SK-N-SH (cell line): ENCODE measurements around the gene PIK3C2B. TPM values are rescaled to one million over a fixed set of nuclear protein-coding genes. Genes with fewer than 3 reads are reported as not detected.
A peak's percentile ranks its signal among the peaks of the same experiment; 100 is the strongest.

ENCODE experiments used
- CTCF ChIA-PET: fragments of 300-600, 350-600 bp; formaldehyde crosslinking; extraction: SDS; loops from one replicate; lab custom pipeline; 2021; lab: Yijun Ruan, JAX
- POLR2A ChIA-PET: fragments of 350-600 bp; sonication (Branson Sonifier 250); formaldehyde crosslinking; extraction: SDS; loops from one replicate; lab custom pipeline; 2020; ENCODE audit warnings: antibody characterized with exemption, inconsistent platforms; lab: Yijun Ruan, JAX
- DNase-seq: peaks from one replicate; pipeline ENCODE4 v3.0.0; 2012
- H2AFZ ChIP-seq: fragments of 200-600 bp; sonication (generic); 2 replicates; pipeline ENCODE4 v1.8.1; 2016; ENCODE audit warnings: antibody characterized with exemption, mild to moderate bottlenecking, low read depth
- H3F3A ChIP-seq: fragments of 200-600 bp; sonication (generic); replicated peaks from 2 replicates; pipeline ENCODE3; 2016; ENCODE audit warnings: antibody characterized with exemption, mild to moderate bottlenecking; ENCODE audit not compliant: insufficient read depth
- H3K27ac ChIP-seq, 2 experiments: fragments of 200-500 bp in 1 of 2; fragments of 200-600 bp in 1 of 2; sonication (Bioruptor generic) in 1 of 2; sonication (generic), shearing (Covaris generic) in 1 of 2; 2 replicates each; pipeline versions ENCODE4 v1.5.1 to v1.6.1; 2014 to 2016; ENCODE audit warnings: low read depth in 2 of 2, inconsistent platforms in 1 of 2, low read length in 1 of 2, mild to moderate bottlenecking in 1 of 2, mixed read lengths in 1 of 2
- H3K27me3 ChIP-seq: fragments of 200-600 bp; sonication (generic), shearing (Covaris generic); 2 replicates; pipeline ENCODE4 v1.6.1; 2016; ENCODE audit warnings: mixed run types; ENCODE audit not compliant: insufficient read depth
- H3K36me3 ChIP-seq, 2 experiments: fragments of 200-500 bp in 1 of 2; fragments of 200-600 bp in 1 of 2; sonication (Bioruptor generic) in 1 of 2; sonication (generic) in 1 of 2; replicated peaks in 1 of 2; 2 replicates each; pipeline versions ENCODE3 to v1.5.1; 2014 to 2016; ENCODE audit warnings: low read length in 1 of 2, mild to moderate bottlenecking in 1 of 2; ENCODE audit not compliant: insufficient read depth in 2 of 2, control insufficient read depth in 1 of 2
- H3K4me1 ChIP-seq, 2 experiments: fragments of 200-500 bp in 1 of 2; fragments of 200-600 bp in 1 of 2; sonication (Bioruptor generic) in 1 of 2; sonication (generic), shearing (Covaris generic) in 1 of 2; 2 replicates each; pipeline versions ENCODE4 v1.5.1 to v1.6.1; 2014 to 2016; ENCODE audit warnings: low read depth in 1 of 2, low read length in 1 of 2, mixed run types in 1 of 2; ENCODE audit not compliant: insufficient read depth in 2 of 2, control insufficient read depth in 1 of 2
- H3K4me2 ChIP-seq: fragments of 200-600 bp; sonication (generic), shearing (Covaris generic); 2 replicates; pipeline ENCODE4 v1.6.1; 2017; ENCODE audit warnings: mixed run types
- H3K4me3 ChIP-seq, 2 experiments: fragments of 200-500 bp in 1 of 2; fragments of 200-600 bp in 1 of 2; sonication (Bioruptor generic) in 1 of 2; sonication (generic), shearing (Covaris generic) in 1 of 2; 2 replicates each; pipeline versions ENCODE4 v1.5.1 to v1.8.1; 2014 to 2016; ENCODE audit warnings: low read depth in 2 of 2, inconsistent platforms in 1 of 2, low read length in 1 of 2, mild to moderate bottlenecking in 1 of 2, mixed read lengths in 1 of 2, moderate library complexity in 1 of 2
- H3K79me2 ChIP-seq: fragments of 200-600 bp; sonication (generic); 2 replicates; pipeline ENCODE4 v1.8.1; 2017; ENCODE audit warnings: mild to moderate bottlenecking; ENCODE audit not compliant: insufficient read depth
- H3K9ac ChIP-seq: fragments of 200-600 bp; sonication (generic); 2 replicates; pipeline ENCODE4 v1.6.1; 2017; ENCODE audit warnings: mixed run types
- H3K9me2 ChIP-seq: fragments of 200-600 bp; sonication (generic); 2 replicates; pipeline ENCODE4 v1.6.1; 2017; ENCODE audit warnings: mixed run types
- H3K9me3 ChIP-seq: fragments of 200-600 bp; sonication (generic); 2 replicates; pipeline ENCODE4 v1.6.1; 2017; ENCODE audit warnings: mixed run types, mild to moderate bottlenecking, moderate library complexity
- H4K20me1 ChIP-seq: fragments of 200-600 bp; sonication (generic); 2 replicates; pipeline ENCODE4 v1.6.1; 2017; ENCODE audit warnings: mild to moderate bottlenecking, mixed run types; ENCODE audit not compliant: insufficient read depth
- ELF1 ChIP-seq: IDR thresholded peaks from 2 replicates; pipeline ENCODE4 v1.4.0; 2012
- FOSL2 ChIP-seq: IDR thresholded peaks from 2 replicates; pipeline ENCODE4 v1.4.0; 2012; ENCODE audit warnings: low read depth, mild to moderate bottlenecking, moderate library complexity, borderline replicate concordance
- FOXM1 ChIP-seq: IDR thresholded peaks from 2 replicates; pipeline ENCODE4 v1.4.0; 2012; ENCODE audit warnings: low read depth, mild to moderate bottlenecking
- GABPA ChIP-seq: IDR thresholded peaks from 2 replicates; pipeline ENCODE4 v1.4.0; 2012; ENCODE audit warnings: low read depth, mild to moderate bottlenecking
- GATA2 ChIP-seq: sonication (generic); formaldehyde crosslinking; IDR thresholded peaks from 2 replicates; pipeline ENCODE4 v1.5.0; 2020; ENCODE audit warnings: mild to moderate bottlenecking, missing genetic modification reagents
- JUND ChIP-seq: IDR thresholded peaks from 2 replicates; pipeline ENCODE4 v1.4.0; 2012
- MEF2A ChIP-seq: IDR thresholded peaks from 2 replicates; pipeline ENCODE4 v1.4.0; 2012; ENCODE audit warnings: low read depth, borderline replicate concordance
- MXI1 ChIP-seq: IDR thresholded peaks from 2 replicates; pipeline ENCODE4 v1.6.1; 2012; ENCODE audit warnings: mild to moderate bottlenecking, low read depth, low read length, improper control_type of control experiment
- NFIC ChIP-seq: IDR thresholded peaks from 2 replicates; pipeline ENCODE4 v1.4.0; 2012; ENCODE audit warnings: borderline replicate concordance
- NRF1 ChIP-seq: IDR thresholded peaks from 2 replicates; pipeline ENCODE4 v1.6.1; 2012; ENCODE audit warnings: low read depth, mild to moderate bottlenecking, low read length
- RCOR1 ChIP-seq: fragments of 150-350 bp; IDR thresholded peaks from 2 replicates; pipeline ENCODE4 v1.6.1; 2017; ENCODE audit warnings: antibody characterized with exemption, low read length
- SIN3A ChIP-seq: IDR thresholded peaks from 2 replicates; pipeline ENCODE4 v1.6.1; 2012; ENCODE audit warnings: low read depth, mild to moderate bottlenecking, low read length, moderate library complexity, borderline replicate concordance
- SMC3 ChIP-seq: IDR thresholded peaks from 2 replicates; pipeline ENCODE4 v1.6.1; 2012; ENCODE audit warnings: low read depth, low read length, improper control_type of control experiment
- TEAD4 ChIP-seq: IDR thresholded peaks from 2 replicates; pipeline ENCODE4 v1.4.0; 2012; ENCODE audit warnings: mild to moderate bottlenecking, borderline replicate concordance; ENCODE audit not compliant: insufficient read depth
- WGBS: methylation state at CpG from one replicate; pipeline ENCODE4 v1.1.6; 2017; ENCODE audit warnings: low lambda C conversion rate; 5-methylcytosine and 5-hydroxymethylcytosine counted together
- polyA plus RNA-seq, 3 experiments: library from polyadenylated mRNA; depleted of rRNA; stranded (reverse); fragments of >200 nt; gene quantifications; 2 replicates each; pipeline ENCODE4 v1.2.3, GENCODE V29; 2012
- TF ChIP-seq, protein P1 (sequence below): IDR thresholded peaks from 2 replicates; pipeline ENCODE4 v1.6.1; 2012; ENCODE audit warnings: mild to moderate bottlenecking, low read depth, low read length, moderate library complexity
- TF ChIP-seq, protein P2 (sequence below): IDR thresholded peaks from 2 replicates; pipeline ENCODE4 v1.4.0; 2012; ENCODE audit warnings: low read depth, borderline replicate concordance
- TF ChIP-seq, protein P3 (sequence below): fragments of 150-350 bp; IDR thresholded peaks from 2 replicates; pipeline ENCODE4 v1.6.1; 2016; ENCODE audit warnings: mild to moderate bottlenecking, low read depth, low read length

The PIK3C2B gene
- polyA plus RNA-seq, 1 of the 3 experiments (the other 2 are of a cell fraction), result 6.5 TPM

DNA sequence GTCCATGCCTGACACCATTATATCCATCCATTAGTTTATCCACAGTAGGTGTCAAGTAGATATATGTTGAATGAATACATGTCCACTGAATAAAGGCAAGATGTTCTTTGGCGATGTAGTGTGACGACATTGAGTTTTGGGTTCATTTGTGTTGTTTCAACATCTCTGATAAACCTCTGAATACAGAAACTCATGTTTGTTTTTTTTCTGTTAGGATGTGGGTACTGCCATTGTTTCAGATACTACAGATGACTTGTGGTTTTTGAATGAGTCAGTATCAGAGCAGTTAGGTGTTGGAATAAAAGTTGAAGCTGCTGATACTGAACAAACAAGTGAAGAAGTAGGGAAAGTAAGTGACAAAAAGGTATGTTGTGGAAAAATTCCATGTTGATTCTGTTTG is 49.7 kb upstream of the PIK3C2B start:
- H4K20me1 ChIP-seq, result no peaks in the 10 kb centered on the region

DNA sequence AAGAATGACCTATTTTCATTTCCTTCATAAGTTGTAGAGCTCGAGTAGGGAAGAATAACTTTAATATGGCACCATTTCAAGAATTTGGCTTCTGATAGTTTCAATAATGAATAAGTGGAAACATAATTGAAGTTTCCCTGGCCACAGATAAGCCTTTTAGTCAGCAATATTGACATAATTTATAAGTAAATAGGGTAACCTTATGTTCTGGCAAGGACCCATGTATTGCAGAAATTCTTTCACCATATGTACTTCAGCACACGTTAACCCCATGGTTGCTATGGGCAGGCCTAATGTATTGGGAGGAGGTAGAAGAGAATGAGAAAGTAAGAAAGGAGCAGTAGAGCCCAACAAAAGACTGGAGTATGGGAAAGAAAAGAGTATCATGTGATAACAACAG is 47.0 kb upstream of the PIK3C2B start:
- Histone ChIP-seq H3K4me1 (no peaks in the 10 kb centered on the region), H3K27me3 (no peaks in the 10 kb centered on the region), H3F3A (no peaks in the 10 kb centered on the region), H3K27ac (no peak overlapping the region), H3K4me2 (no peak overlapping the region), H3K79me2 (peaks cover 15% of the 10 kb centered on the region), H3K4me3 (no peak overlapping the region), H3K36me3 (peaks cover 78 to 93% of the 10 kb centered on the region in 2 experiments), H2AFZ (no peak overlapping the region), H3K9ac (no peak overlapping the region), H3K9me3 (no peaks in the 10 kb centered on the region), H3K9me2 (no peaks in the 10 kb centered on the region), H4K20me1 (no peaks in the 10 kb centered on the region)
- DNase-seq, result no peak
- 87% methylated on average over 2 of the region's 2 CpGs for WGBS
- CTCF ChIA-PET, result interaction anchor here (1.3 to 2.9 kb wide), 3 partner anchors 24 to 265 kb away, joined by 3 to 18 read pairs (median 3); no protein-coding TSS in a partner anchor
- POLR2A ChIA-PET, result interaction anchor here (0.9 kb wide), 1 partner anchor 25 kb away, joined by 4 read pairs; the partner anchor contains the start of gene MDM4
- TF ChIP-seq, protein P1, sequence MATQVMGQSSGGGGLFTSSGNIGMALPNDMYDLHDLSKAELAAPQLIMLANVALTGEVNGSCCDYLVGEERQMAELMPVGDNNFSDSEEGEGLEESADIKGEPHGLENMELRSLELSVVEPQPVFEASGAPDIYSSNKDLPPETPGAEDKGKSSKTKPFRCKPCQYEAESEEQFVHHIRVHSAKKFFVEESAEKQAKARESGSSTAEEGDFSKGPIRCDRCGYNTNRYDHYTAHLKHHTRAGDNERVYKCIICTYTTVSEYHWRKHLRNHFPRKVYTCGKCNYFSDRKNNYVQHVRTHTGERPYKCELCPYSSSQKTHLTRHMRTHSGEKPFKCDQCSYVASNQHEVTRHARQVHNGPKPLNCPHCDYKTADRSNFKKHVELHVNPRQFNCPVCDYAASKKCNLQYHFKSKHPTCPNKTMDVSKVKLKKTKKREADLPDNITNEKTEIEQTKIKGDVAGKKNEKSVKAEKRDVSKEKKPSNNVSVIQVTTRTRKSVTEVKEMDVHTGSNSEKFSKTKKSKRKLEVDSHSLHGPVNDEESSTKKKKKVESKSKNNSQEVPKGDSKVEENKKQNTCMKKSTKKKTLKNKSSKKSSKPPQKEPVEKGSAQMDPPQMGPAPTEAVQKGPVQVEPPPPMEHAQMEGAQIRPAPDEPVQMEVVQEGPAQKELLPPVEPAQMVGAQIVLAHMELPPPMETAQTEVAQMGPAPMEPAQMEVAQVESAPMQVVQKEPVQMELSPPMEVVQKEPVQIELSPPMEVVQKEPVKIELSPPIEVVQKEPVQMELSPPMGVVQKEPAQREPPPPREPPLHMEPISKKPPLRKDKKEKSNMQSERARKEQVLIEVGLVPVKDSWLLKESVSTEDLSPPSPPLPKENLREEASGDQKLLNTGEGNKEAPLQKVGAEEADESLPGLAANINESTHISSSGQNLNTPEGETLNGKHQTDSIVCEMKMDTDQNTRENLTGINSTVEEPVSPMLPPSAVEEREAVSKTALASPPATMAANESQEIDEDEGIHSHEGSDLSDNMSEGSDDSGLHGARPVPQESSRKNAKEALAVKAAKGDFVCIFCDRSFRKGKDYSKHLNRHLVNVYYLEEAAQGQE, result no peak
- TF ChIP-seq MEF2A, result no peak
- no peak for TF ChIP-seq SMC3
- TF ChIP-seq NRF1, result no peak
- TF ChIP-seq GATA2, result no peak
- no peak for TF ChIP-seq NFIC
- no peak for TF ChIP-seq FOXM1
- TF ChIP-seq, protein P2, sequence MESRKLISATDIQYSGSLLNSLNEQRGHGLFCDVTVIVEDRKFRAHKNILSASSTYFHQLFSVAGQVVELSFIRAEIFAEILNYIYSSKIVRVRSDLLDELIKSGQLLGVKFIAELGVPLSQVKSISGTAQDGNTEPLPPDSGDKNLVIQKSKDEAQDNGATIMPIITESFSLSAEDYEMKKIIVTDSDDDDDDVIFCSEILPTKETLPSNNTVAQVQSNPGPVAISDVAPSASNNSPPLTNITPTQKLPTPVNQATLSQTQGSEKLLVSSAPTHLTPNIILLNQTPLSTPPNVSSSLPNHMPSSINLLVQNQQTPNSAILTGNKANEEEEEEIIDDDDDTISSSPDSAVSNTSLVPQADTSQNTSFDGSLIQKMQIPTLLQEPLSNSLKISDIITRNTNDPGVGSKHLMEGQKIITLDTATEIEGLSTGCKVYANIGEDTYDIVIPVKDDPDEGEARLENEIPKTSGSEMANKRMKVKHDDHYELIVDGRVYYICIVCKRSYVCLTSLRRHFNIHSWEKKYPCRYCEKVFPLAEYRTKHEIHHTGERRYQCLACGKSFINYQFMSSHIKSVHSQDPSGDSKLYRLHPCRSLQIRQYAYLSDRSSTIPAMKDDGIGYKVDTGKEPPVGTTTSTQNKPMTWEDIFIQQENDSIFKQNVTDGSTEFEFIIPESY, result no peak
- no peak for TF ChIP-seq GABPA
- no peak for TF ChIP-seq RCOR1
- TF ChIP-seq MXI1, result no peak
- TF ChIP-seq TEAD4, result no peak
- TF ChIP-seq JUND, result no peak
- TF ChIP-seq, protein P3, sequence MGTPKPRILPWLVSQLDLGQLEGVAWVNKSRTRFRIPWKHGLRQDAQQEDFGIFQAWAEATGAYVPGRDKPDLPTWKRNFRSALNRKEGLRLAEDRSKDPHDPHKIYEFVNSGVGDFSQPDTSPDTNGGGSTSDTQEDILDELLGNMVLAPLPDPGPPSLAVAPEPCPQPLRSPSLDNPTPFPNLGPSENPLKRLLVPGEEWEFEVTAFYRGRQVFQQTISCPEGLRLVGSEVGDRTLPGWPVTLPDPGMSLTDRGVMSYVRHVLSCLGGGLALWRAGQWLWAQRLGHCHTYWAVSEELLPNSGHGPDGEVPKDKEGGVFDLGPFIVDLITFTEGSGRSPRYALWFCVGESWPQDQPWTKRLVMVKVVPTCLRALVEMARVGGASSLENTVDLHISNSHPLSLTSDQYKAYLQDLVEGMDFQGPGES, result no peak
- no peak for TF ChIP-seq ELF1

More for the DNA sequence above, 49.7 kb upstream of the PIK3C2B start:
- Histone ChIP-seq H3K4me1 (no peaks in the 10 kb centered on the region), H3K27me3 (no peaks in the 10 kb centered on the region), H3K27ac (no peak overlapping the region), H3K9me2 (no peaks in the 10 kb centered on the region), H3K4me3 (no peak overlapping the region), H3K9me3 (no peaks in the 10 kb centered on the region), H3K4me2 (no peak overlapping the region), H3K9ac (no peak overlapping the region), H3K36me3 (peaks cover 86 to 98% of the 10 kb centered on the region in 2 experiments), H3F3A (no peaks in the 10 kb centered on the region), H2AFZ (no peak overlapping the region), H3K79me2 (peaks cover 4% of the 10 kb centered on the region; the same call in 1 of the 2 replicates)
- ChIA-PET CTCF (interaction anchor here (1.0 kb wide), 1 partner anchor 22 kb away, joined by 3 read pairs; no protein-coding TSS in a partner anchor), POLR2A (no interaction called here)
- no peak for TF ChIP-seq SIN3A
- TF ChIP-seq FOSL2, result 0 out of 2 replicates have a peak, but pooled peaks have one; percentile 24
- WGBS, result 94% methylated on average over 2 of the region's 2 CpGs
- DNase-seq, result no peak
